HG03108 (cell line): ENCODE results near the gene NCOR2.

Source experiments
- ATAC-seq: cut with Tn5 transposase; IDR thresholded peaks from one replicate; pipeline ENCODE4 v1.9.1; 2021; ENCODE audit warnings: moderate library complexity; ENCODE audit not compliant: unreplicated experiment

The NCOR2 gene

GRCh38 chr12:124577374-124577773 is 10.0 kb upstream of the NCOR2 start:
- no peak for ATAC-seq

- no peak for ATAC-seq
Observed at GRCh38 chr12:124576061-124576650, 8.7 kb upstream of the NCOR2 start.

GRCh38 chr12:124573839-124574786 is 6.7 kb upstream of the NCOR2 start:
- no peak for ATAC-seq

GRCh38 chr12:124571556-124571955 is 4.1 kb upstream of the NCOR2 start:
- no peak for ATAC-seq

- no peak for ATAC-seq
Observed at GRCh38 chr12:124570810-124571209, 3.4 kb upstream of the NCOR2 start.

- ATAC-seq: no peak
Observed at GRCh38 chr12:124569375-124570148, 2.1 kb upstream of the NCOR2 start.

GRCh38 chr12:124568431-124569374 is 1.3 kb upstream of the NCOR2 start:
- ATAC-seq: no peak

GRCh38 chr12:124567673-124568373 is 411 bp upstream of the NCOR2 start:
- peak; percentile 40 for ATAC-seq

GRCh38 chr12:124566161-124566996 is 1.0 kb downstream of the NCOR2 start:
- peak; percentile 38 for ATAC-seq

- ATAC-seq: no peak
Observed at GRCh38 chr12:124565656-124566160, 1.7 kb downstream of the NCOR2 start.

- no peak for ATAC-seq
Observed at GRCh38 chr12:124564971-124565491, 2.4 kb downstream of the NCOR2 start.

- ATAC-seq: no peak
Observed at GRCh38 chr12:124564232-124564958, 3.0 kb downstream of the NCOR2 start.

- ATAC-seq: no peak
Observed at GRCh38 chr12:124563809-124564208, 3.6 kb downstream of the NCOR2 start.

- ATAC-seq: no peak
Observed at GRCh38 chr12:124563401-124563800, 4.0 kb downstream of the NCOR2 start.

- no peak for ATAC-seq
Observed at GRCh38 chr12:124562796-124563181, 4.6 kb downstream of the NCOR2 start.

- ATAC-seq: no peak
Observed at GRCh38 chr12:124562018-124562795, 5.2 kb downstream of the NCOR2 start.

- ATAC-seq: no peak
Observed at GRCh38 chr12:124561231-124561630, 6.2 kb downstream of the NCOR2 start.
